HEK293 (cell line): Measurements from ENCODE around the gene NCKAP5L.
A peak's percentile ranks its signal among the peaks of the same experiment; 100 is the strongest.

Experiments used
- GLI2 ChIP-seq: fragments of 450-650 bp; formaldehyde crosslinking; IDR thresholded peaks from 2 replicates; pipeline ENCODE4; 2017; ENCODE audit warnings: missing biosample characterization, missing genetic modification characterization, low read depth, borderline replicate concordance
- HIC1 ChIP-seq: fragments of 450-650 bp; formaldehyde crosslinking; IDR thresholded peaks from 2 replicates; pipeline ENCODE4 v1.5.1; 2016; ENCODE audit warnings: missing biosample characterization, missing genetic modification characterization
- HOXD13 ChIP-seq: sonication (generic); formaldehyde crosslinking; IDR thresholded peaks from 2 replicates; pipeline ENCODE4 v1.8.0; 2022; ENCODE audit warnings: missing genetic modification reagents, borderline replicate concordance
- KLF8 ChIP-seq: fragments of 450-650 bp; formaldehyde crosslinking; IDR thresholded peaks from 2 replicates; pipeline ENCODE4 v1.5.1; 2016; ENCODE audit warnings: missing biosample characterization, missing genetic modification characterization
- OVOL3 ChIP-seq: fragments of 450-650 bp; formaldehyde crosslinking; IDR thresholded peaks from 2 replicates; pipeline ENCODE4 v1.5.1; 2016; ENCODE audit warnings: missing biosample characterization, missing genetic modification characterization
- PRDM1 ChIP-seq: fragments of 450-650 bp; formaldehyde crosslinking; IDR thresholded peaks from 2 replicates; pipeline ENCODE4; 2016; ENCODE audit warnings: missing biosample characterization, missing genetic modification characterization
- SALL2 ChIP-seq: fragments of 450-650 bp; formaldehyde crosslinking; IDR thresholded peaks from 2 replicates; pipeline ENCODE4 v1.5.0; 2017; ENCODE audit warnings: missing biosample characterization, mild to moderate bottlenecking, missing genetic modification characterization, borderline replicate concordance
- SCRT2 ChIP-seq: fragments of 450-650 bp; formaldehyde crosslinking; IDR thresholded peaks from 2 replicates; pipeline ENCODE4 v1.5.1; 2016; ENCODE audit warnings: missing biosample characterization, missing genetic modification characterization
- SP7 ChIP-seq: fragments of 450-650 bp; formaldehyde crosslinking; IDR thresholded peaks from 2 replicates; pipeline ENCODE4 v1.5.1; 2016; ENCODE audit warnings: missing biosample characterization, missing genetic modification characterization
- TRIM28 ChIP-seq: IDR thresholded peaks from 2 replicates; pipeline ENCODE4 v1.6.1; 2011; ENCODE audit warnings: low read length, control low read depth, borderline replicate concordance
- YY1 ChIP-seq: fragments of 450-650 bp; formaldehyde crosslinking; IDR thresholded peaks from 2 replicates; pipeline ENCODE4 v1.5.1; 2018; ENCODE audit warnings: missing biosample characterization, missing genetic modification characterization
- ZBTB7A ChIP-seq: fragments of 450-650 bp; formaldehyde crosslinking; IDR thresholded peaks from 2 replicates; pipeline ENCODE4 v1.5.1; 2016; ENCODE audit warnings: low read depth, missing biosample characterization, missing genetic modification characterization
- ZFP69B ChIP-seq: fragments of 450-650 bp; formaldehyde crosslinking; IDR thresholded peaks from 2 replicates; pipeline ENCODE4 v1.5.1; 2016; ENCODE audit warnings: missing biosample characterization, missing genetic modification characterization
- ZNF112 ChIP-seq: fragments of 450-650 bp; formaldehyde crosslinking; IDR thresholded peaks from 2 replicates; pipeline ENCODE4 v1.5.0; 2017; ENCODE audit warnings: missing biosample characterization, missing genetic modification characterization
- ZNF169 ChIP-seq: fragments of 450-650 bp; formaldehyde crosslinking; IDR thresholded peaks from 2 replicates; pipeline ENCODE4 v1.5.1; 2016; ENCODE audit warnings: missing biosample characterization, missing genetic modification characterization
- ZNF24 ChIP-seq: fragments of 450-650 bp; formaldehyde crosslinking; IDR thresholded peaks from 2 replicates; pipeline ENCODE4 v1.5.1; 2016; ENCODE audit warnings: missing biosample characterization, missing genetic modification characterization
- ZNF350 ChIP-seq: fragments of 450-650 bp; formaldehyde crosslinking; IDR thresholded peaks from 2 replicates; pipeline ENCODE4 v1.5.0; 2017; ENCODE audit warnings: missing biosample characterization, mild to moderate bottlenecking, missing genetic modification characterization
- ZNF354C ChIP-seq: fragments of 450-650 bp; formaldehyde crosslinking; IDR thresholded peaks from 2 replicates; pipeline ENCODE4 v1.5.1; 2016; ENCODE audit warnings: missing biosample characterization, missing genetic modification characterization, low read depth, borderline replicate concordance
- ZNF501 ChIP-seq: fragments of 450-650 bp; formaldehyde crosslinking; IDR thresholded peaks from 2 replicates; pipeline ENCODE4 v1.5.1; 2016; ENCODE audit warnings: missing biosample characterization, missing genetic modification characterization
- ZNF510 ChIP-seq: fragments of 450-650 bp; formaldehyde crosslinking; IDR thresholded peaks from 2 replicates; pipeline ENCODE4 v1.5.1; 2018; ENCODE audit warnings: mild to moderate bottlenecking, missing genetic modification characterization, missing biosample characterization; ENCODE audit not compliant: insufficient replicate concordance
- ZNF610 ChIP-seq: fragments of 450-650 bp; formaldehyde crosslinking; IDR thresholded peaks from 2 replicates; pipeline ENCODE4 v1.5.1; 2016; ENCODE audit warnings: missing biosample characterization, missing genetic modification characterization, borderline replicate concordance
- ZNF645 ChIP-seq: fragments of 450-650 bp; formaldehyde crosslinking; IDR thresholded peaks from 2 replicates; pipeline ENCODE4; 2016; ENCODE audit warnings: missing biosample characterization, missing genetic modification characterization
- ZNF768 ChIP-seq: fragments of 450-650 bp; formaldehyde crosslinking; IDR thresholded peaks from 2 replicates; pipeline ENCODE4 v1.5.1; 2018; ENCODE audit warnings: missing biosample characterization, mild to moderate bottlenecking, missing genetic modification characterization
- ZSCAN23 ChIP-seq: fragments of 450-650 bp; formaldehyde crosslinking; IDR thresholded peaks from 2 replicates; pipeline ENCODE4 v1.5.1; 2016; ENCODE audit warnings: missing biosample characterization, missing genetic modification characterization
- TF ChIP-seq, protein P1 (sequence below): fragments of 450-650 bp; formaldehyde crosslinking; IDR thresholded peaks from 2 replicates; pipeline ENCODE4 v1.5.1; 2016; ENCODE audit warnings: missing biosample characterization, missing genetic modification characterization
- TF ChIP-seq, protein P2 (sequence below): fragments of 450-650 bp; formaldehyde crosslinking; IDR thresholded peaks from 2 replicates; pipeline ENCODE4 v1.5.1; 2016; ENCODE audit warnings: missing biosample characterization, missing genetic modification characterization
- TF ChIP-seq, protein P3 (sequence below): fragments of 450-650 bp; formaldehyde crosslinking; IDR thresholded peaks from 2 replicates; pipeline ENCODE4 v1.5.1; 2017; ENCODE audit warnings: missing biosample characterization, missing genetic modification characterization

Gene NCKAP5L

DNA sequence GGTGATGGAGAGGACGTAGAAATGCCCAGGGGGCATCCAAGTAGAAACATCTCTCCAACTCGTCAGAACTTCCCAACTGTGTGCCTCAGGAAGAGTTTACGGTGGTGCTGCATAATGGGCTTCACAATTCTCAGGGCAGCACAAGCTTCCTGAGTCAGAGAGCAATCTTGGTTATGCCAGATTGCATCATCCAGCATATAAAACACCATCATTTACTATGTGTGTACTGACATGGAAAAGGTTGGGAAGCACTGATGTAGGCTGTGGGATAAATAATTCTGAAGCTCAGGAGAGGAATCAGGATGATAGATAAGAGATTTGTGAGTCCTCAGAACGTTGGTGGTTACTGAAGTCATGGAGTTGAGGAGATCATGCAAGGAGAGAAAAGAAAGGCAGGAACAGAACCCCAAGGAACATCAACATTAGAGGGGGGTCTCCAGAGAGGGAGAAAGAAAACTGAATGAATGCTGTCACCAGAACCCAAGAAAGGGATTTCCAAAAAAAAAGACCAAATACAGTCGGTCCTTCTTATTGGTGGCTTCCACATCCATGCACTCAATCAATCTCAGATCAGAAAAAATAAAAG is 4.7 kb upstream of the NCKAP5L start (continued):
- TF ChIP-seq ZNF645 (tag by site-specific recombination) (no peak), GLI2 (no peak), SALL2 (tag by site-specific recombination) (no peak), ZNF610 (tag by site-specific recombination) (no peak), PRDM1 (tag by site-specific recombination) (no peak), TRIM28 (no peak), ZFP69B (no peak; the same call in 1 of the 2 replicates), ZNF768 (tag by site-specific recombination) (no peak), KLF8 (tag by site-specific recombination) (no peak), ZBTB7A (tag by site-specific recombination) (no peak), SCRT2 (no peak), ZNF24 (tag by site-specific recombination) (peak; percentile 70; the same call in 1 of the 2 replicates), ZNF169 (no peak), YY1 (tag by site-specific recombination) (no peak), OVOL3 (tag by site-specific recombination) (no peak), ZSCAN23 (no peak), ZNF501 (no peak), SP7 (tag by site-specific recombination) (peak; percentile 23; the same call in 1 of the 2 replicates), HOXD13 (no peak), ZNF354C (tag by site-specific recombination) (no peak), ZNF112 (no peak), ZNF510 (tag by site-specific recombination) (no peak), ZNF350 (no peak), HIC1 (tag by site-specific recombination) (no peak)
- TF ChIP-seq, protein P1, sequence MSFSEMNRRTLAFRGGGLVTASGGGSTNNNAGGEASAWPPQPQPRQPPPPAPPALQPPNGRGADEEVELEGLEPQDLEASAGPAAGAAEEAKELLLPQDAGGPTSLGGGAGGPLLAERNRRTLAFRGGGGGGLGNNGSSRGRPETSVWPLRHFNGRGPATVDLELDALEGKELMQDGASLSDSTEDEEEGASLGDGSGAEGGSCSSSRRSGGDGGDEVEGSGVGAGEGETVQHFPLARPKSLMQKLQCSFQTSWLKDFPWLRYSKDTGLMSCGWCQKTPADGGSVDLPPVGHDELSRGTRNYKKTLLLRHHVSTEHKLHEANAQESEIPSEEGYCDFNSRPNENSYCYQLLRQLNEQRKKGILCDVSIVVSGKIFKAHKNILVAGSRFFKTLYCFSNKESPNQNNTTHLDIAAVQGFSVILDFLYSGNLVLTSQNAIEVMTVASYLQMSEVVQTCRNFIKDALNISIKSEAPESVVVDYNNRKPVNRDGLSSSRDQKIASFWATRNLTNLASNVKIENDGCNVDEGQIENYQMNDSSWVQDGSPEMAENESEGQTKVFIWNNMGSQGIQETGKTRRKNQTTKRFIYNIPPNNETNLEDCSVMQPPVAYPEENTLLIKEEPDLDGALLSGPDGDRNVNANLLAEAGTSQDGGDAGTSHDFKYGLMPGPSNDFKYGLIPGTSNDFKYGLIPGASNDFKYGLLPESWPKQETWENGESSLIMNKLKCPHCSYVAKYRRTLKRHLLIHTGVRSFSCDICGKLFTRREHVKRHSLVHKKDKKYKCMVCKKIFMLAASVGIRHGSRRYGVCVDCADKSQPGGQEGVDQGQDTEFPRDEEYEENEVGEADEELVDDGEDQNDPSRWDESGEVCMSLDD (tag by site-specific recombination): no peak
- TF ChIP-seq, protein P2, sequence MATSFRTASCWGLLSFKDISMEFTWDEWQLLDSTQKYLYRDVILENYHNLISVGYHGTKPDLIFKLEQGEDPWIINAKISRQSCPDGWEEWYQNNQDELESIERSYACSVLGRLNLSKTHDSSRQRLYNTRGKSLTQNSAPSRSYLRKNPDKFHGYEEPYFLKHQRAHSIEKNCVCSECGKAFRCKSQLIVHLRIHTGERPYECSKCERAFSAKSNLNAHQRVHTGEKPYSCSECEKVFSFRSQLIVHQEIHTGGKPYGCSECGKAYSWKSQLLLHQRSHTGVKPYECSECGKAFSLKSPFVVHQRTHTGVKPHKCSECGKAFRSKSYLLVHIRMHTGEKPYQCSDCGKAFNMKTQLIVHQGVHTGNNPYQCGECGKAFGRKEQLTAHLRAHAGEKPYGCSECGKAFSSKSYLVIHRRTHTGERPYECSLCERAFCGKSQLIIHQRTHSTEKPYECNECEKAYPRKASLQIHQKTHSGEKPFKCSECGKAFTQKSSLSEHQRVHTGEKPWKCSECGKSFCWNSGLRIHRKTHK (tag by site-specific recombination): no peak
- TF ChIP-seq, protein P3, sequence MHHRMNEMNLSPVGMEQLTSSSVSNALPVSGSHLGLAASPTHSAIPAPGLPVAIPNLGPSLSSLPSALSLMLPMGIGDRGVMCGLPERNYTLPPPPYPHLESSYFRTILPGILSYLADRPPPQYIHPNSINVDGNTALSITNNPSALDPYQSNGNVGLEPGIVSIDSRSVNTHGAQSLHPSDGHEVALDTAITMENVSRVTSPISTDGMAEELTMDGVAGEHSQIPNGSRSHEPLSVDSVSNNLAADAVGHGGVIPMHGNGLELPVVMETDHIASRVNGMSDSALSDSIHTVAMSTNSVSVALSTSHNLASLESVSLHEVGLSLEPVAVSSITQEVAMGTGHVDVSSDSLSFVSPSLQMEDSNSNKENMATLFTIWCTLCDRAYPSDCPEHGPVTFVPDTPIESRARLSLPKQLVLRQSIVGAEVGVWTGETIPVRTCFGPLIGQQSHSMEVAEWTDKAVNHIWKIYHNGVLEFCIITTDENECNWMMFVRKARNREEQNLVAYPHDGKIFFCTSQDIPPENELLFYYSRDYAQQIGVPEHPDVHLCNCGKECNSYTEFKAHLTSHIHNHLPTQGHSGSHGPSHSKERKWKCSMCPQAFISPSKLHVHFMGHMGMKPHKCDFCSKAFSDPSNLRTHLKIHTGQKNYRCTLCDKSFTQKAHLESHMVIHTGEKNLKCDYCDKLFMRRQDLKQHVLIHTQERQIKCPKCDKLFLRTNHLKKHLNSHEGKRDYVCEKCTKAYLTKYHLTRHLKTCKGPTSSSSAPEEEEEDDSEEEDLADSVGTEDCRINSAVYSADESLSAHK: no peak
